ENCODE data around the gene TSPAN15.

DNA sequence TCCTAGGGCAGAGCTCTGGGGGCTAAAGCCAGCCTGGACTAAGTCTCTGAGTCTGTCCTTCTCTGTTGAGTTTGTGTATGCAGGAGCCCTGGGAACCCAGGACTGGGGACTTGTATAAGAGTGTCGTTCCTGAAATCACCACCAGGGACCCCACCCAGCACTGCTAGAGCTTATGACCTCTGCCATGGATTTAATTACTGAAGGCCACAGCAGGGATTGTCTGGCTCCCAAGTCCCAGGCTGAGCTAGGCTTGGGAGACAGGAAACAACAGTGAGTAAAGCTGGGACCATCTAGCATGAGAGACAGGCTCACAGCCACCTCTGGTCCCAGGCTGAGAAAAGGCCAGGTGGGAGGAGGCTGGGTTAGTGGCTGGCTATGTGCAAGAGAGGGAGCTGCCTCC lies 1.4 kb upstream of the TSPAN15 start:
- TF ChIP-seq, protein P1, sequence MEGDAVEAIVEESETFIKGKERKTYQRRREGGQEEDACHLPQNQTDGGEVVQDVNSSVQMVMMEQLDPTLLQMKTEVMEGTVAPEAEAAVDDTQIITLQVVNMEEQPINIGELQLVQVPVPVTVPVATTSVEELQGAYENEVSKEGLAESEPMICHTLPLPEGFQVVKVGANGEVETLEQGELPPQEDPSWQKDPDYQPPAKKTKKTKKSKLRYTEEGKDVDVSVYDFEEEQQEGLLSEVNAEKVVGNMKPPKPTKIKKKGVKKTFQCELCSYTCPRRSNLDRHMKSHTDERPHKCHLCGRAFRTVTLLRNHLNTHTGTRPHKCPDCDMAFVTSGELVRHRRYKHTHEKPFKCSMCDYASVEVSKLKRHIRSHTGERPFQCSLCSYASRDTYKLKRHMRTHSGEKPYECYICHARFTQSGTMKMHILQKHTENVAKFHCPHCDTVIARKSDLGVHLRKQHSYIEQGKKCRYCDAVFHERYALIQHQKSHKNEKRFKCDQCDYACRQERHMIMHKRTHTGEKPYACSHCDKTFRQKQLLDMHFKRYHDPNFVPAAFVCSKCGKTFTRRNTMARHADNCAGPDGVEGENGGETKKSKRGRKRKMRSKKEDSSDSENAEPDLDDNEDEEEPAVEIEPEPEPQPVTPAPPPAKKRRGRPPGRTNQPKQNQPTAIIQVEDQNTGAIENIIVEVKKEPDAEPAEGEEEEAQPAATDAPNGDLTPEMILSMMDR (IDR thresholded peaks at IDR 0.05), result peak; percentile 35 to 53 (median 40)
- TF ChIP-seq POLR2A (IDR thresholded peaks at IDR 0.05), result no peak

Measured in right lobe of liver (tissue), 4 donors.